Prostate gland (tissue), 2 donors: ENCODE data around the gene EIF2S3.
"Not testable (repeated sequence)": the region's sequence is repeated elsewhere in the genome, so short reads cannot be mapped to it uniquely, and the experiment has no call there.

Source experiments
- CTCF ChIP-seq, 4 experiments: fragments of 200-600 bp in 2 of 4; fragments of 450-650 bp in 2 of 4; sonication (generic) in 2 of 4; IDR thresholded peaks; 1 replicate in 3 of 4; 2 replicates in 1 of 4; pipeline ENCODE4 v1.5.1; 2016 to 2019; ENCODE audit warnings: antibody characterized with exemption in 4 of 4, mild to moderate bottlenecking in 2 of 4, moderate library complexity in 2 of 4
- POLR2AphosphoS5 ChIP-seq: sonication (generic); formaldehyde crosslinking; IDR thresholded peaks from one replicate; pipeline ENCODE4 v1.6.1; 2017; ENCODE audit warnings: antibody characterized with exemption

- TF ChIP-seq POLR2AphosphoS5; CTCF (IDR thresholded peaks at IDR 0.05): not testable (repeated sequence)
Measured at GRCh38 chrX:24050522-24051318, 4.0 kb upstream of the EIF2S3 start.
